Activated CD8-positive, alpha-beta memory T cell treated with anti-CD3 and anti-CD28 coated beads for 1 hour (primary cell): ENCODE data around the gene GALNT9.
"Not testable (repeated sequence)": the region's sequence is repeated elsewhere in the genome, so short reads cannot be mapped to it uniquely, and the experiment has no call there.

Experiments
- DNase-seq, 2 donors: peaks; one replicate each; pipeline ENCODE4 v3.0.0-alpha.2; 2020; ENCODE audit warnings: low read depth in 1 of 2; ENCODE audit errors: extremely low read depth in 1 of 2

The GALNT9 gene

DNA sequence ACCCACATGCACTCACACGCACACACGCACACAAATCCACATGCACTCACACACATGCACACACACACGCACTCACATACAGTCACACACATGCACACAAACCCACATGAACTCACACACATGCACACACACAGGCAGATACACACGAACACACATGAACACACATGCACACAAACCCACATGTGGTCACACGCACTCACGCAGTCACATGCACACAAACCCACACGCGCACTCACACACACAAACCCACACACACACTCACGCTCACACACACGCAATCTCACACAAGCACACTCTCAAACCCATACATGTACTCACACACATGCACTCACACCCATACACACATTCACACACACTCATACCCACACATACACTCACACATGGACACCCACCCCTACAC, 61.5 kb downstream of the GALNT9 start:
- no peak for DNase-seq

DNA sequence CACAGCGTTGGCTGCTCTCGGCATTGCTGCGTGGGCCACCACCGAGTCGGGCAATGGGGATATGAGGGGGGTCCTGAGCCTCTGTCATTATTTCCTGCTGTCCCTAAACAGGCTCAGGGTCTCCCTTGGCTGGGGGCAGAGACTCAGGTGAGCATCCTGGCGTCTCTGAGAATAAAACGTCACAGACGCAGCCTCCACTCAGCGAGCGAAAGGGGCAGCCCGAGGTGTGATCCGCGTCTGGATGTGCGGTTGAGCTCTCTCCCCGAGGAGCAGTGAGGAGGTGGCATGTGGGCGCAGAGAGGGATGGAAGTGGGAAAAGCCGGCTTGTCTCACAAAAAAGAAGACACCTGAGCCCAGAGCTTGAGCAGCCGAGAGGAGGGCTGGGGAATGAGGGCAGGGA, 62.6 kb downstream of the GALNT9 start:
- no peak for DNase-seq

DNA sequence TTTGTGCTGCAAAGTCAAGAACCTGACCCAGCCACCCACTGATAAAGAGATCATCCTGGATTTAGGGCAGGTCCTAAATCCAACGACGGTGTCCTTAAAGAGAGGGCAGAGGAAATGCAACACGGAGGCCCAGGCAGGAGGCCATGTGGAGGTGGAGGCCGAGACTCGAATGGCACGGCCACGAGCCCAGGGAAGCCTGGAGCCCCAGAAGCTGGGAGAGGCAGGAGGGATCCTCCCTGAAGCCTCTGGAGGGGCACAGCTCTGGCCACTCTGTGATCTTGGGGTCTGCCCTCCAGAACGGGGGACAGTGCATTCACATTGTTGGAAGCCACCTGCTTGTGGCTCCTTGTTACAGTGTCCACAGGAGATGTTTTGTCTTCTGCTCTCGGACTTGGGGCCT, 63.0 kb downstream of the GALNT9 start:
- no peak for DNase-seq

DNA sequence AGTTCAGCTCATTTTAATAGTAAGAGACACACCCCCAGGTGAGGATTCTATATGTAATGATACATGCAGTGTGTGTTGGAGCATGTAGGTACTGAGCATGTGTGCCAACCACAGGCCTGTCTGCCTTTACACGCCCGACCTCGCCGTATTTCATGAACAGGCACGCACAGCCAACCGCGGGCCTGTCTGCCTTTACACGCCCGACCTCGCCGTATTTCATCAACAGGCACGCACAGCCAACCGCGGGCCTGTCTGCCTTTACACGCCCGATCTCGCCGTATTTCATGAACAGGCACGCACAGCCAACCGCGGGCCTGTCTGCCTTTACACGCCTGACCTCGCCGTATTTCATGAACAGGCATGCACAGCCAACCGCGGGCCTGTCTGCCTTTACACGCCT, 63.6 kb downstream of the GALNT9 start:
- not testable (repeated sequence) for DNase-seq

DNA sequence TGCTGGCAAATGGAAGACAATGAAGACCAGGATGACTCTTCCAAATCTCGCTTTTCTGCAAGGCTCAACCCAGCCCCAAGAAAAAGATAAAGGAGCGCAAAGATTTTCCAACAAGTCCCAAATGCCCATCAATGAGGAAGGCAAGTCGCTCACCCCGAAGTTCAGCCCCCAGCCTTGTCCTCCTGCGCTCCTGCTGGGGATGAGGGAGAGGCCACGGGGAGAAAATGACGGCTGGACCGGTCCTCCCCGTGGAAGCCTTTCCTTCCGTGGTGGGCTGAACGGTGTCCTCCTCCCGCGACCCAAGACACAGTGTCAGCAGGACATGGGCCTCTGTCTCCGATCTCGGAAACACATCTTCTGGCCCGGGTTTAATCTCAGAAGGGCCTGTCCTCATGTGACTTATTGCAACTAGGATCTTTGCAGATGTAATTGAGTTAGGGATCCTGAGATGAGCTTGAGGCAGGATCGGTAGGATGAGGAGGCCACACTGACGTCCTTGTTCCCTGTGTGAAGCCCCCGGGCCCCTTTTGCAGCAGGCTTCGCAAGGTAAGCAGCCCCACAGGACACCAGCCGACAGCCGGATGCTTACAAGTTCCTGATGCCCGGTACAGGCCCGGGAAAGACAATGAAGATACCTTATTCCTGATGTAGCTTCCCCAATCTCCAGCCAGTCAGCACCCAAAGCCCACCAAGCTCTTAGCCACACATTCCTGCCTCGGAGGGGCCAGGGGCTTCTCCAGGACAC, 64.2 kb downstream of the GALNT9 start:
- DNase-seq, result no peak

DNA sequence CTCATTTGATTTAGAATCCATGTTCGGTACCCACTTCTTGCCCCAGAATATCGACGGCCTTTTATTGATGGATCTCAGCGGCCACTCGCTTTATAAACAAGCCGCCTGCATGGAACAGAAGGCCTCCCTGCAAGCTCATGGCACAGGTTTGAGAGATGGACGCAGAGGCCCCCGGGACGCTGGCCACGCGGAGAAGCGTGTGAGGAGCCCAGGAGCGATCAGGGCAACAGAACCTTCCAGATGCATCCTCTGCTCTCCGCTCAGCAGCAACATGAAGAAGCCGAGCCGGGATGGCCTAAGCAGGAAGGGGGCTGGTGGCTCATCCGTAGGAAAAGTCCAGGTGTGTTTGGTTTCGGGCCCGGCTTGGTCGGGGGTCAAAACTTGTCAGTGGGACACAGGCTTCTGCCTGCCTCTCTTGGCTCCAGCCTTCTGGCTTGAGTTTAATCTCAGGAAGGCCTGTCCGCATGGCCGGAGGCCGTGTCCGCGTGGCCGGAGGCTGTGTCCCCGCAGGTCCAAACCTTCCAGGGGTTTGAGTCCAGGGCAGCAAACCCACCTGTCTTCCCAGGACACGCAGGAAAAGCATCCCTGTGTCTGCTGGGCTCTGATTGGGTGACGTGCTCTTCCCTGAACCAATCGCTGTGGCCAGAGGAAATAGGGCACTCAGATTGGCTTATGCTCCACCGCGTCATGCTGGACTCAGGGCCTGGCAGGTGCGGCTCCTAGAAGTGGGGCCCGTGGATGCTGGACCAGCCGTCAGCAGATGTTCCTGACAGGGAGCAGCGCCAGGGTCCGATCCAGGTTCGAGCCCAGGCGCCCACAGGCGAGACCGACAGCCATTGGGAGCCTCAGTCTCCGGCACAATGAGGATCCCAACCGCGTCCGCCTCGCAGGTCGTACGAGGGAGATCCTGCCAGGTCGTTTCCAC, 65.0 kb downstream of the GALNT9 start:
- DNase-seq, result no peak

DNA sequence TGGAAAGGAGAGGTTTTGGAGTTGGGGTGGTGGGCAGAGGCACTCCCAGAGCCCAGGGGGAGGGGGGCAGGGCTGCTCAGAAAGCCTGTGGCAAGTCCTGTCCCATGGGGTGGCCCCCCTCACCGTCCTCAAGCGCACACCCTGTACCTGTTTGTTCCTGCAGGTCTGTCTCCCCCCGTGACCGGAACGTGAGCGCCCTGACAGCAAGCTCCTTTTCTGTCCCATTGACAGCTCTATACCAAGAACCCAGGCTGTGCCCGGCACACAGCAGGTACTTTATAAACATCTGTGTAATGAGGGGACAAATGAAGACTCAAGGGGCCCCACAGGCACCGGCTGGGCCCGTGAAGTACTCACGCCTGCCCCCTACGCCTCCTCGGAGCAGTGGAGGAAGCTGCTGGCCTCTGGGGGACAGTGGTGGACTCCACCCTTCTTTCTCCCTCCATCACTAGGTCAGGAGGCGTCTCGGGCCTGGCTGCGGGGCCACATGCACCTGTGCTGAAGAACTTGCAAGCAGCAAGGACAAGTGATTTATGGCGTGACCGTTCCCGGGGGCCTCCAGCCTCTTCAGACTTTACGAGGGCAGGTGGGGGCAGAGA, 65.8 kb downstream of the GALNT9 start:
- DNase-seq, result no peak

DNA sequence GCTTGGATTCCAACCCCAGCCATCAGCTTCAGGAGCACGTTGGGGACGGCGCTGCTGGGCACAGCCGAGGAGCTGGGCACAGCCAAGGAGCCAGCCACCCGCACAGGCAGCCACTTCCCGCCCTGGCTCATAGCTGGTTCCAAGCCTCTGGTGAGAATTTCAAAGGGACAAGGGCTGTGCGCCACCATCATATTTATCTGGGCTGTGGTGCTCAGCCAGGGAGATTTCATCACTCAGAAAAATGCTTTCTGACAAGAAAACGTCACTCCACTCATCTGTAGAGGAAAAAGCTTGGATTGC, 66.4 kb downstream of the GALNT9 start:
- DNase-seq, result no peak

DNA sequence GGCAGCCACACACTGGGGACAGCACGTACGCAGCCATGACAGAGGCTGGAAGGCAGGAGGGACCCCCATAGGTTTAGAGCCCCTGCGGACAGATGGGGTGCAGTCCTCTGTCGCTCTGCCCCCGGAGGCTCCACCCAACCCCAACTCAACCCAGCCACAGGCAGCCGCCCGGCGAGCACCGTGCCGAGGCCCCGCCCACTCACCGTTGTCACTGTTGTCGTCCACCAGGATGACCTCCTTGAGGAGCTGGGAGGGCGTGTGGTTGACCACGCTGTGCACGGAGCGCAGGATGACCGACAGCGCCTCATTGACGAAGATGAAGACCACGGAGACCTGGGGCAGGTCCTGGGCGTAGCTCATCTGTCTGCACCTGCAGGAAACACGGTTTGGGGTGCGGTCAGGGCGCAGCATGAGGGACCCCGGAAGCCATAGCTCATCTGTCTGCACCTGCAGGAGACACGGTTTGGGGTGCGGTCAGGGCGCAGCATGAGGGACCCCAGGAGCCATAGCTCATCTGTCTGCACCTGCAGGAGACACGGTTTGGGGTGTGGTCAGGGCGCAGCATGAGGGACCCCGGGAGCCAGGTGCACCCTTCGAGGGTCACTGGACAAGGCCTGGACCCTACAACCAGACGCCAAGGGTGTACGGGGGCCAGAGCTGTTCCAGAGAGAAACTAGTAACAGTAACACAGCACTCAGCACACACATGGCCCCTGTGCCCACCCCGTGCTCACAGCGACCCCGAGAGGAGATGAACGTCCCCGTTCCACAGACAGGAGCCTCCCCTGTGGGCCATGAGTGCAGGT, 66.9 kb downstream of the GALNT9 start:
- DNase-seq, result no peak

DNA sequence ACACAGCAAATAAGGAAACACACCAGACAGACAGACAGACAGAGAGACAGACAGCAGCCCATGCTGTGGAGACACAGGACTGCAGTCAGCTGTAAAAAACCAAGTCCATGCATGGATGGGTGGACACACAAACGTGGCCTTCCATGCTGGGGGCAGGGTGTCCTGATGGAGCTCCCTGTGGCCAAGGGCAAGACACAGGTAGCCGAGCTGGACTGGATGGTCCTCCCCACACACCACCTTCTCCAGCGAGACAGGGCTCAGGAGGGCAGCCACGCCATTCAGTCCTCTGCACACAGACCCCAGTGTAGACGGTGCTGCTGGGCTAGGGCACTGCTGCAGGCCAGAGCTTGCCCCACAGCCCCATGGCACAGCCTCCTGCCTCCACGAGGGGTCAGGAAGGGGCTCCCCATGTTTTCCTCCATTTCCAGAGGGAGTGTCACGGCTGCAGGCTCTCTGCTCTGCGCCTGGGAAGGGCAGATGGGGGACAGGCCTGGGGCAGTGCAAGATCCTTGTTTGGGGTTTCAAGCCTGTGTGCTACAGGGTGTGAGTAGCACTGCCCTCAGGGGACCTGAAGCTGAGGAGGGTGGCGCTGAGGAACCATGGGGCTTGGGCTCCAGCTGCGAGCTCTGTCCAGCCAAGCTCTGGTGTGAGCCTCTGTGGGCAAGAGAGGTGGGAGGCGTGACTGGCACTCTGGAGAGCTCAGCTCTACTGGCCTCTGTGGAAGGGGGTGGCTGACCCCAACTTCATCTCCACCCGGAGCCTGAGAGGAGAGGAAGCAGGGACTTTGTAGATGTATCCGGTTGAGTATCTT, 67.9 kb downstream of the GALNT9 start:
- DNase-seq, result no peak

DNA sequence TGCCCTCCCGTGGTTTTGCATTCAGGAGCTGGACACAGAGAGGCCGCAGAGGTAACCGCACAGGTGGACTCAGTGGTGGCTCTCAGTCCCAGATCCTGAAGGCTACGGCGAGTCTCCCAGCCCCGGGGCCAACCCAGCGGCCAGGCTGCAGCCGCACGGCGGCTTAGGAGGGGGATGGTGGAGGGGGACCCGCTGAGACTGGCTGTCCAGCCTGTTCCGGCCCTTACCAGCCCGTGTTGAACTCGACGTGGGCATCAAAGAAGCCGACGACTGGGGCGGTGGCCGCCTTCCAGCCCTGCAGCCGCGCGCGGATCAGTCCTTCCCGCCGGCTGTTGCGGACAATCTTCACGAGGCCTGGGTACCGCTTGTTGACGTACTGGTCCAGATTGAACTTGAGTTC, 68.7 kb downstream of the GALNT9 start:
- no peak for DNase-seq

DNA sequence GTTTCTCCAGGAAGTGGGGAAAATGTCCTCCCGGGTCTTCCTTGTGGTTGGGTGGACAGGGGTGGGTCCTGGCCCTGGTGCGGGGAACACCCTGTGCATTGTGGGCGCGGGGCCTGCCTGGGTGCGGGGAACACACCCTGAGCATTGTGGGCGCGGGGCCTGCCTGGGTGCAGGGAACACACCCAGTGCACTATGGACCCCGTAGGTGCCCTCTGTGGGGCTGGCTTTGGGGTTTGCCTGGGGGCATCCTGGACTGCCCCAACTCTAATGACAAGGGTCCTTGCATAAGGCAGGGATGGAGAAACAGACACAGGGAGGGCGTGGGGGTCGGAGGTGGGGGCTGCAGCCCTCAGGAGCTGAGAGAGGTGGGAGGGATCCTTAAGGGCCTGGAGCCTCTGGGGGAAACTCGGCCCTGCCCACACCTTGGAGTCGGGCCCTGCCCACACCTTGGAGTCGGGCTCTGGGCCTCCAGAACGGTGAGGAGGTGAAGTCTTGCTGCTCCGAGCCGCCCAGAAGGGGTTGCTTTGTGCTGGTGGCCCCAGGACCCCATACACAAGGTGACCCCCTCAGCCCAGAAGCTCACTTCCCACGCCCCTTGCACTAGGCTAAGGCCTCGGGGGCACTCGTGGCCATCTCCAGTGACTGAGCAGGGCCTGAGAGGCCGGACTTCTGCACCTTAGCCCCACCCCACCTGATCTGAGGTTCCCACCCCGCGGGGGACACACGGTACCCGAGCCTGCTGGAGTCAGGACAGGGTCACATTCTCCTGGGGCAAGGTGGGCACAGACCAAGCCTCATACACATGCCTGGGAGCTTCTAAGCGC, 69.3 kb downstream of the GALNT9 start:
- no peak for DNase-seq

DNA sequence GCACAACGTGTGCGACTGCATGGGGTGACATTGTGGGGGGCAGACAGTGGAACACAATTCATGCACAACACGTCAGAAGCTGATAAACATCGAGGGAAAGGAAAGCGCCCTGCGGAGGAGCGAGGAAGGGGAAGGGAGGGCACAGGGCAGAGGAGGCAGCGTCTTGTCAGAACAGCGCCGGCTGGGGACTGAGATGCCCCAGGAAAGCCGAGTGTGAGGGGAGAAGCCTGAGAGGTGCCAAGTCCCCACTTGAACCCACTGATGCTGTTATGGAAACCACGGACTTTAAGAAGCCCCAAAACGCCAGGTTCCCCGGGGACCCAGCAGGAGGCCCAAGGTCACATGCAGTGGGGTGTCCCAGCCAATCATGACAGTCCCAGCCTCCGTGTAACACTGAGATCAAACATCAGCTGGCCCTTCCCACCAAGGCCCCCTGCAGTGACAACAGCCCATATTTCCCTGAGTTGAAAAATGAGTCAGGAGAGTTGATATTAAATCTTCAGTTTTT, 70.0 kb downstream of the GALNT9 start:
- DNase-seq, result no peak

DNA sequence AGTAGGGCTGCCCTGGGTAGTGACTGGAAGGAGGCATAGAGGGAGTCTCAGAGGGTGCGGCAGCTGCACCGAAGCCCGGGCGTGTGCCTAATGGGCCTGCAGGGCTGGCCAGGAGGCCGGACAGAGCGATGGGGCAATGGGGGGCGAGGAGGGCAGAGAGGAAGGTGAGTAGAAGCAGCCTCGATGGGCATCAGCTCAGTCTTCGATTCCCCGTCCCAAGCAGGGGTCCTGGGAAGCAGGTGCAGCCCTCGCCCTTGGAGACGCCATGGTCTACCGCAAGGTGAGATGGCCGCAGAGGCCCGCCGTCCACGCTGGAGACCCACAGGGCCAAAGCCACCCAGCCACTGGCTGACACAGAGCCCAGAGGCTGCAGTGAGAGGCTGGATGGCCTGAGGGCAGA, 70.8 kb downstream of the GALNT9 start:
- DNase-seq, result no peak

DNA sequence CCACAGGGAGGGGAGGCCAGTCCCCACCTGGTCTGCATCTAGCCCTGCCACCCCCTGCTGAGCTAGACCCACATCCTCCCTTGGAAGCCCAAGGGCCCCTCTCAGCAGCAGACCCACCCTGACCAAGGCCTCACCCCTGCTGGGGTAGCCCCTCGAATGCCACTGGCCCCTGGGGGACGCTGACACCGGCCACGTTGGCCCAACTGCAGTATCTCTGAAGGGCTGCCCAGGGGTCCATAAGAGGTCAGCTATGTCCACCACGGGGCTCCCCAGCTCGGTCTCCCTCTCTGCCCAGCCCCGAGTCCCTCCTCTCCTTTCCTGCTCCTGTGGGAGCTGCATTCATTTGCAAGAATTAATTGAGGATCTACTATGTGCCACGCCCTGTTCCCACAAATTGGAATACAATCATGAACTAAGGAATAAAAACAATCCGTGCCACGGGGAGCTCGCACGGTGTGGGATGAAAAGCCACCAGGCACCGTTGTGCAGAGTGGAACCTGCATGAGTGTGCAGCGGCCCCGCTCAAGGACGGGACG, 71.4 kb downstream of the GALNT9 start:
- DNase-seq, result no peak

DNA sequence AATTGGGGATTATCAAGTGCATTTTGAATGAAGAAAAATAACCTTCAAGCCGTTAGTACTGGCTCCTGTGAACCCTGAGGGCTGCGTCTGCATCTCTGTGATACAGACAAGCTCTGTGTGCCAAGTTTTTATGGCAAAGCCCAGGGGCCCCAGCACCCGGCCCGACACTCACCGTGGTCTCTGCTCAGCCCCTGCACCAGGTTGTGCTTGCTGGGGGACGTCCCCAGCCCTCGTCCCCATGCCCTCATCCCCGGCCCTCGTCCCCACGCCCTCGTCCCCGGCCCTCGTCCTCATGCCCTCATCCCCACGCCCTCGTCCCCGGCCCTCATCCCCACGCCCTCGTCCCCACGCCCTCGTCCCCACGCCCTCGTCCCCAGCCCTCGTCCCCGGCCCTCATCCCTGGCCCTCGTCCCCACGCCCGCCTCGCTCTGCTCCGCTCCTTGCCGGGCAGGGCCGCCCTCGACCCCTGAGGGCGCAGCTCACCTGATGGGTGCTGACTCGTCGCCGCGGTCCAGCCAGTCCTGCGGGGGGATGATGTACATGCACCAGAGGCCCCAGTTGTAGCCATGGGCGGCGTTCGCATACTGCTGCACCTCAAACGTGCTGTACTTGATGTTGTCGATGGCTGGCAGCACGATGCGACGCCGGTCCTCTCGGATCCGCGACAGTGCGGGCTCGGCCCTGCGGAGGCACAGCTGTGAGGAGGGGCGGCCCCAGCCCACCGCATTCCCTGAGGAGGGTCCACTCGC, 72.0 kb downstream of the GALNT9 start:
- no peak for DNase-seq

DNA sequence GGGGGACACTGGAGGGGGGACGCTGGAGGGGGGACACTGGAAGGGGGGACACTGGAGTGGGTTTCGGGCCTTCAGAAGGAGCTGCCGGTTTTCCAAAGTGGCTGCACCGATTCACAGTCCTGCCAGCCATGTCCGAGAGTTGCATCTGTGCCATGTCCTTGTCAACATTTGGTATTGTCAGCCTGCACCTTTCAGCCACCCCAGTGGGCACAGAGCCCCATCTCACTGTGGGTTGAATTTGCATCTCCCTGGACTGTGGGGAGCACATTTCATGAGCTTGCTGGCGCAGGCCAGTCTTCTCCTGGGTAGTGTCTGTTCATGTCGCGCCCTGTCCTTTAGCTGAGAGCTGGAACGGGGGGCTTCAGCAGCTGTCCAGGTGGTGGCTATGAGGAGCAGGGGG, 72.7 kb downstream of the GALNT9 start:
- no peak for DNase-seq

DNA sequence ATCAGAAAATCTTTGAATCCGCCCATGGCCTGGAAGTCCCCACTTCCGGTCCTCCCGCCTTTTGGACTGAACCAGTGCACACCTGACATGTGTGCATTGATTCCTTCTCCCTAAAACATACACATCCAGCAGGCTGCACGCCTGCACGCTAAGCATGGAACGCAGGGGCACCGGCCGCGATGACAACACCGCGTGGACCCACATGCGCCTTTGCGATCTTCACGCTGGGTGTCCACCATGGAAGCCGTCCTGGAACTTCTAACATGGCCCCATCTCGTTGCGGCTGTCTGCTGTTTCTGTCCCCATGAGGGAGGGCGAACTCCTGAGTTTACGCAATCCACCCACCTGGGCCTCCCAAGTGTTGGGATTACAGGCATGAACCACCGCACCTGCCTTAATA, 73.7 kb downstream of the GALNT9 start:
- DNase-seq, result no peak
